Measurements from ENCODE around the gene TXNRD2. TPM values are rescaled to one million over a fixed set of nuclear protein-coding genes. Genes with fewer than 3 reads are reported as not detected.

TXNRD2 gene
- total RNA-seq, 1 experiment from 2014 or later, result 22.9 TPM

GRCh38 chr22:19853879-19854777 is 87.5 kb downstream of the TXNRD2 start:
- Histone ChIP-seq H4K20me1 (ENCODE audit: control insufficient read depth, insufficient read depth, insufficient read length) (no peaks in the 10 kb centered on the region), H3K79me2 (ENCODE audit: insufficient read depth, low read length) (peaks cover 13% of the 10 kb centered on the region; the same call in 1 of the 2 replicates), H3K79me1 (ENCODE audit: insufficient read depth, low read depth, low read length, poor library complexity, severe bottlenecking) (peaks cover 10% of the 10 kb centered on the region), H2AK5ac (ENCODE audit: insufficient read length, low read length) (no peak overlapping the region), H3K4me2 (ENCODE audit: insufficient read depth, insufficient read length, low read length) (peak overlapping the region; percentile 83), H3T11ph (ENCODE audit: low read length) (no peak overlapping the region), H3K18ac (ENCODE audit: insufficient read length, low read depth, low read length) (peak overlapping the region; percentile 85), H2BK120ac (ENCODE audit: low read depth, low read length, poor library complexity, severe bottlenecking) (no peak overlapping the region), H3K4ac (ENCODE audit: low read depth, low read length) (no peak overlapping the region), H3K9me3 (ENCODE audit: control insufficient read depth, low read depth, low read length) (no peaks in the 10 kb centered on the region), H2BK20ac (ENCODE audit: low read depth, low read length, poor library complexity, severe bottlenecking) (no peak overlapping the region), H2BK5ac (ENCODE audit: insufficient read length, low read length) (no peak overlapping the region), H4K8ac (replicated peaks; ENCODE audit: insufficient read length, low read depth, low read length) (no peak overlapping the region), H3K14ac (ENCODE audit: insufficient read depth, low read length) (peak overlapping the region; percentile 77), H2AFZ (ENCODE audit: low read length) (no peak overlapping the region), H2BK12ac (ENCODE audit: insufficient read length, low read depth, low read length) (no peak overlapping the region), H2BK15ac (ENCODE audit: low read depth, low read length) (no peak overlapping the region), H3K23ac (ENCODE audit: insufficient read length, low read depth, low read length) (no peak overlapping the region), H4K91ac (ENCODE audit: insufficient read length, low read depth, low read length) (no peak overlapping the region), H3K23me2 (ENCODE audit: insufficient read length, low read depth, low read length, poor library complexity, severe bottlenecking) (peaks cover 17% of the 10 kb centered on the region), H3K27ac (ENCODE audit: insufficient read length, low read depth, low read length) (no peak overlapping the region), H3K9ac (ENCODE audit: extremely low read depth, insufficient read length, low read length) (peak overlapping the region; percentile 53), H3K56ac (ENCODE audit: insufficient read length, low read depth, low read length) (no peak overlapping the region), H4K5ac (ENCODE audit: insufficient read length, low read depth, low read length) (no peak overlapping the region), H3K27me3 (ENCODE audit: insufficient read depth, low read length) (no peaks in the 10 kb centered on the region), H3K4me1 (ENCODE audit: insufficient read depth, low read length) (no peaks in the 10 kb centered on the region; the same call in 1 of the 2 replicates)
- WGBS (ENCODE audit: extremely low coverage, insufficient read length, low lambda C conversion rate), result no CpG with 5 or more reads among the region's 49 CpGs
- DNase-seq, result no peak
- TF ChIP-seq, protein P1, sequence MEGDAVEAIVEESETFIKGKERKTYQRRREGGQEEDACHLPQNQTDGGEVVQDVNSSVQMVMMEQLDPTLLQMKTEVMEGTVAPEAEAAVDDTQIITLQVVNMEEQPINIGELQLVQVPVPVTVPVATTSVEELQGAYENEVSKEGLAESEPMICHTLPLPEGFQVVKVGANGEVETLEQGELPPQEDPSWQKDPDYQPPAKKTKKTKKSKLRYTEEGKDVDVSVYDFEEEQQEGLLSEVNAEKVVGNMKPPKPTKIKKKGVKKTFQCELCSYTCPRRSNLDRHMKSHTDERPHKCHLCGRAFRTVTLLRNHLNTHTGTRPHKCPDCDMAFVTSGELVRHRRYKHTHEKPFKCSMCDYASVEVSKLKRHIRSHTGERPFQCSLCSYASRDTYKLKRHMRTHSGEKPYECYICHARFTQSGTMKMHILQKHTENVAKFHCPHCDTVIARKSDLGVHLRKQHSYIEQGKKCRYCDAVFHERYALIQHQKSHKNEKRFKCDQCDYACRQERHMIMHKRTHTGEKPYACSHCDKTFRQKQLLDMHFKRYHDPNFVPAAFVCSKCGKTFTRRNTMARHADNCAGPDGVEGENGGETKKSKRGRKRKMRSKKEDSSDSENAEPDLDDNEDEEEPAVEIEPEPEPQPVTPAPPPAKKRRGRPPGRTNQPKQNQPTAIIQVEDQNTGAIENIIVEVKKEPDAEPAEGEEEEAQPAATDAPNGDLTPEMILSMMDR (conservative IDR thresholded peaks at IDR 0.05), result no peak
- H3K4me3 Mint-ChIP-seq, result peak overlapping the region; percentile 90 to 91
- H3K27ac Mint-ChIP-seq, result peak overlapping the region in 2 of 3 experiments; percentile 91 to 96; a peak in 5 of 7 replicates
- no peaks in the 10 kb centered on the region; the same call in 1 of the 2 replicates for H3K27me3 Mint-ChIP-seq (ENCODE audit: low read depth)
- H3K9me3 Mint-ChIP-seq, result no peaks in the 10 kb centered on the region
- H3K4me1 Mint-ChIP-seq, result peaks cover 41% of the 10 kb centered on the region in 2 experiments
- peaks cover 30 to 47% (median 40%) of the 10 kb centered on the region in 3 experiments; a peak in 6 of 7 replicates for H3K36me3 Mint-ChIP-seq (ENCODE audit: insufficient read depth in 1 of 3, low read depth in 3 of 3)
